GM21723 (cell line): ENCODE data around the gene CCDC137.
A peak's percentile ranks its signal among the peaks of the same experiment; 100 is the strongest.

Experiments
- ATAC-seq: cut with Tn5 transposase; IDR thresholded peaks from one replicate; pipeline ENCODE4 v1.9.1; 2021; ENCODE audit warnings: mild to moderate bottlenecking, moderate library complexity; ENCODE audit not compliant: unreplicated experiment

The CCDC137 gene

DNA sequence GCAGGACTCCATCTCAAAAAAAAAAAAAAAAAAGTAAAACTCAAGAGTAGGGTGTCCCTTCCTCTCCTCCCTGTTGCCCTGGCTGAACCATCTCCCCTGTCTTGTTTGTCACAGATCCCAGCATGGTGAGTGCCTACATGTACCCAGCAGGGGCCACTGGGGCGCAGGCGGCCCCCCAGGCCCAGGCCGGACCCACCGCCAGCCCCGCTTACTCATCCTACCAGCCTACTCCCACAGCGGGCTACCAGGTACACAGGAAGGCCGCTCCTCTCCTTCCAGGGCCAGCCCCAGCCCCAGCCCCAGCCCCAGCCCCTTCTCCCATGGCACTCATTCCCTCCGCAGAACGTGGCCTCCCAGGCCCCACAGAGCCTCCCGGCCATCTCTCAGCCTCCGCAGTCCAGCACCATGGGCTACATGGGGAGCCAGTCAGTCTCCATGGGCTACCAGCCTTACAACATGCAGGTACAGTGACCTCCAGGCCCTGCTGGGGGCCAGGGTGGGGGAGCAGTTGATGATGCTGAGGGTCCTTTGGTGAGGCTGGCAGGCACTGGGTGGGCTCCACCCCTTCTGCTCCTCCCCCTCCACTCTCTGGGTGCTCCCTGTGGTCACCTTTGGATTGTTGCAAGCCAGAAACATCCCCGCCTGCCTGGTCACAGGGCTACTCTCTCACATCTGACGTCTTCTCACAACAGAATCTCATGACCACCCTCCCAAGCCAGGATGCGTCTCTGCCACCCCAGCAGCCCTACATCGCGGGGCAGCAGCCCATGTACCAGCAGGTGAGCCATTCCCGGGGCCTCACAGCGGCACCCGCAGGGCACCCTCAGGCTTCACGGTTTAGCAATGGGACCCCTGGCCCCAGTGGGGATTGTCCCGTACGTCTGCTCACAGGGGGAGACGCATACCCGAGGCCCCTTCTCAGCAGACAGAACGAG, 34.1 kb downstream of the CCDC137 start:
- no peak for ATAC-seq

DNA sequence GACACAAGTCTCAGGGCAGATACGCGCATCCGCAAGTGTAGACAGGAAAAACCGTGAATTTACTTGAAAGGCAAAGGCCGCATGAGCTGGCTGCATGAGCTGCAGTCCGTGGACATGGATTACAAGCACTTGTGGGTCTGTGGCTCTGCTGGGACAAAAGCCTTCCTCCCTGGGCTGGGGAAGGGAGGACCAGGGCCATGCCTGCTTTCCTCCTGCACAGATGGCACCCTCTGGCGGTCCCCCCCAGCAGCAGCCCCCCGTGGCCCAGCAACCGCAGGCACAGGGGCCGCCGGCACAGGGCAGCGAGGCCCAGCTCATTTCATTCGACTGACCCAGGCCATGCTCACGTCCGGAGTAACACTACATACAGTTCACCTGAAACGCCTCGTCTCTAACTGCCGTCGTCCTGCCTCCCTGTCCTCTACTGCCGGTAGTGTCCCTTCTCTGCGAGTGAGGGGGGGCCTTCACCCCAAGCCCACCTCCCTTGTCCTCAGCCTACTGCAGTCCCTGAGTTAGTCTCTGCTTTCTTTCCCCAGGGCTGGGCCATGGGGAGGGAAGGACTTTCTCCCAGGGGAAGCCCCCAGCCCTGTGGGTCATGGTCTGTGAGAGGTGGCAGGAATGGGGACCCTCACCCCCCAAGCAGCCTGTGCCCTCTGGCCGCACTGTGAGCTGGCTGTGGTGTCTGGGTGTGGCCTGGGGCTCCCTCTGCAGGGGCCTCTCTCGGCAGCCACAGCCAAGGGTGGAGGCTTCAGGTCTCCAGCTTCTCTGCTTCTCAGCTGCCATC, 34.9 kb downstream of the CCDC137 start:
- no peak for ATAC-seq

DNA sequence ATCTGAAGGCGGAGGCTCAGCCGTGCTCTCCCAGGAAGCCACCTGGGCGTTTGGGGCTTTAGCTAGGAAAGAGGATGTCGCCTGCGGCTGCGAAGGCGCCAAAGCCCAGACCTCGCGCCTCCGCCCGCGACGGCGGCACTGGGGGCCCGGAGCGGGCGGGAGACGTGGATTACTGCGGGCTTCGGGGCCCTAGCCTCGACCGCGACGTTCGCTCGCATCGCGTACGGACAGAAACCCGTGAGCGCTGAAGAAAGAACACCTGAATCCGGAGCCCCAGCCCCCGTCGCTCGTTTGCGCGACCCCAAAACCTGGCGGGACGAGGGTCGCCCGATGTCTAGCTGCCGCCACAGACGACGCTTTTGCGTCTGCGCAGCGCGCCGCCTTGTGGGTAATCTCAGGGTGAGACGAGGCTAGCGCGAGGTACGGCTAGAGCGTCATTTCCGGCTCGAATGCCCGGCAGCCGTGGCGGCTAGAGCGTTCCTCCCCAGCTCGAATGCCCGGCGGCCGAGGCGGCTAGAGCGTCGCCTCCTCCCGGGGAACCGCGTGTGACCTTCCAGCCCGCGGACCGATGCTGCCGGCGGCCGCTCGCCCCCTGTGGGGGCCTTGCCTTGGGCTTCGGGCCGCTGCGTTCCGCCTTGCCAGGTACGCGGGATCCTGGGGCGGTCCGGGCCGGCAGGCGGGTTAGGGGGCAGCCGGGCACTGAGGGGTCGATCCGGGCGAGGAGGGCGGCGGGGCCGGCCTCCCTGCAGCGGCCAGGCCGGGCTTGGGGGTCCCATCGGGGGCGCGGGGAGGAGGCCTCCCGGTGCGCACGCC, 36.6 kb downstream of the CCDC137 start, which contains the start of gene MRPL12:
MRPL12 (plus strand) TSS at position 434 of the 813 bp plus-strand sequence; CDS start at position 569, 135 bp downstream.
- peak; percentile 73 for ATAC-seq

DNA sequence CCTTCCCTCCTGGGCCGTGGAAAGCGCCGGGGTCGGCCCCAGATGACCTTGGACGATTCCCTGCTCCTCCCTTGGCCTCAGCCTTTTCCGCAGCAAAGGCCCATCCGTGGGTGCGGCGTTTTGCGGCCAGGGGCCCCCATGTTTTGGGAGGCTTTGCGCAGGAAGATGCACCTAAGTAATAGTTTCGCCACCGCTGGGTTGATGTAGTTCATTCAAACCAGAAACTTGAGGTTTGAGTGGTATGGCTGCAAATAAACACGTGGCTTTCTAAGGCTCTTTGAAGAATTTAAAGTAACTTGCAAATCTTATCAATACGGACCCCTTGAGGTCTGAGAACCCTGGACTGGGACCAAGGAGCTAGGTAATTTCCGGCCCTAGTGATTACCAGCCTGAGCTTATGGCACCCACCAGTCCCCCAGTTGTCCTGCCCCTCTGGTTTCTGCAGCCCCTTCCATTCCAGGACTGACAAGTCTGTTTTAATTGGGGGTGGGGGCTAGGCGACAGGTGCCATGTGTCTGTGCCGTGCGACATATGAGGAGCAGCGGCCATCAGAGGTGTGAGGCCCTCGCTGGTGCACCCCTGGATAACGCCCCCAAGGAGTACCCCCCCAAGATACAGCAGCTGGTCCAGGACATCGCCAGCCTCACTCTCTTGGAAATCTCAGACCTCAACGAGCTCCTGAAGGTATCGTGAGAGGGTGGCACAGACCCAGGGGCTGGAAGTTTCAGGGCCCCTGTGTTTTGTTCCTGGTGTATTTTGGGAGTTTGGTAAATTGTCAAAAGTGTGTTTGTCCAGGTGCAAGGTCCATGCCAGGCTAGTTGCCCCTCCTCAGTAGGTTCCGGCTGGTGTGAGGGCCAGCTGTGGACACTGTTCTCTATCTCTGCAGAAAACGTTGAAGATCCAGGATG, 37.5 kb downstream of the CCDC137 start:
- ATAC-seq, result no peak

DNA sequence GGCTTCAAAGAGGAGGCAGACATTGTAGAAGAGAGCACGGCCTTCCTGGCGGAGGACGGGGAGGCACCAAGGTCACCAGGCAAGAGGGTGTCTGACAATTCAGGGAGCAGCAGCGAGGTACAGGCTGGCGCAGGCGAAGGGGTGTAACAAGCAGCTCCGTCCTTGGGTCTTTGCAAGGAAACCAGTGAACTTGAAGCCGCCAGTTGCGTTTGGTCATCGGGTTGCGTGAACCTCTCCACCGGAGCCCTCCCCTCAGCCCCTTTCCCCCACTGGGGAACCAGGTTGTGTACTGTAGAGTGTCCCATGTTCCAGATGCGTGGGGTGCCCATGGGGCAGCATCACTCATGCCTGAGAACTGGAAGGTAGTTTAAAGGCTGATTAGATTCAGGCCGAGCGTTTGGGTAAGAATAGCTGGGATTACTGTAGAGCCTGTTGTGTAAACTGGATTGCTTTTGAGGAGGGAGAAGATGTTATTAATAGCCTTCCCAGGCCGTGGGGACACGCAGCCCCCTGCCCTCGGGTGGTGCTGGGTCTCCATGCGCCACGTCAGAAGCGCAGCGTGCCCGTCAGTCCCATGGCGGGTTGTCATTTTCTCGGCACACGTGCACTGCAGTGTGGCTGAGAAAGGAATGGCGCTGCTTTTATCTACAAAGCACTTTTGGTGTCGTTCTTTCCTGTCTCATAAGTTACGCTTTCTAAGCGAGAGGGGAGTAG, 39.1 kb downstream of the CCDC137 start:
- ATAC-seq, result no peak

DNA sequence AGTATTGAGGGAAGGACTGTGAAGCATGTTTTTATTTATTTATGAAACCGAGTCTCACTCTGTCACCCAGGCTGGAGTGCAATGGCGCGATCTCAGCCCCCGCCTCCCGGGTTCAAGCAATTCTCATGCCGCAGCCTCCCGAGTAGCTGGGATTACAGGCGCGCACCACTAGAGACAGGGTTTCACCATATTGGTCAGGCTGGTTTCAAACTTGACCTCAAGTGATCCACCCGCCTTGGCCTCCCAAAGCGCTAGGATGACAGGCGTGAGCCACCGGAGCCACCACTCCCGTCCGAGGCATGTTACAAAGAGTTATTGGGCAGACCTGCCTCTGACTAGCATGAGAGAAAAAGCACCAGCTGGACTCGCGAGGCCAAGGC, 39.7 kb downstream of the CCDC137 start:
- ATAC-seq, result no peak

DNA sequence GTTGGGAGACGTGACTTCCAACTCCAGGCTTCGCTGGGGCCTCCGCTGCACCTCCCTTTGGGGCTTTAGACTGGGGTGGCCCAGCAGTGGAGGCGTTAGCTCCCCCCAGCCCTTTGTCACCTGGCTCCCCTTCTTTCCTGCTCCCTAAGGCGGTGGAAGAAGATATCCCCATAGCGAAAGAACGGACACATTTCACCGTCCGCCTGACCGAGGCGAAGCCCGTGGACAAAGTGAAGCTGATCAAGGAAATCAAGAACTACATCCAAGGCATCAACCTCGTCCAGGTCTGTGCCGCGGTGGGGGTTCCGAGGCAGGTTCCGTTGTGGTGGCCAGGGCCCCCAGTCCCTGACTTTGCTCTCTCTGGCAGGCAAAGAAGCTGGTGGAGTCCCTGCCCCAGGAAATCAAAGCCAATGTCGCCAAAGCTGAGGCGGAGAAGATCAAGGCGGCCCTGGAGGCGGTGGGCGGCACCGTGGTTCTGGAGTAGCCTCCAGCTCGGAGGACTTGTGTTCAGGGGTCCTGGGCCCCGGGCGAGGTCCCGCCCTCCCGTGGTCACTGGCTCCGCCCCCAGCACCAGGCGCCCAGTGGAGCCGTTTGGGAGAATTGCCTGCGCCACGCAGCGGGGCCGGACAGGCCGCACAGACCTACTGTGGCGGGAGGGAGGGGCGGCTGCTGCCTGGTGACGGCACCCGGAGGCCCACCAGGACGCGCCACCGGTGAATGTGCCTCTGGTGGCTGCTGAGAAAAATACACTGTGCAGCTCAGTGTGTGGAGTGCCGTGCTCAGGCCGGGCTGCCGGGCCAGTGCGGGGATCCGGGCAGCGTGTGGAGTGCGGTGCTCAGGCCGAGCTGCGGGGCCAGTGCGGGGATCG, 40.5 kb downstream of the CCDC137 start:
- no peak for ATAC-seq

DNA sequence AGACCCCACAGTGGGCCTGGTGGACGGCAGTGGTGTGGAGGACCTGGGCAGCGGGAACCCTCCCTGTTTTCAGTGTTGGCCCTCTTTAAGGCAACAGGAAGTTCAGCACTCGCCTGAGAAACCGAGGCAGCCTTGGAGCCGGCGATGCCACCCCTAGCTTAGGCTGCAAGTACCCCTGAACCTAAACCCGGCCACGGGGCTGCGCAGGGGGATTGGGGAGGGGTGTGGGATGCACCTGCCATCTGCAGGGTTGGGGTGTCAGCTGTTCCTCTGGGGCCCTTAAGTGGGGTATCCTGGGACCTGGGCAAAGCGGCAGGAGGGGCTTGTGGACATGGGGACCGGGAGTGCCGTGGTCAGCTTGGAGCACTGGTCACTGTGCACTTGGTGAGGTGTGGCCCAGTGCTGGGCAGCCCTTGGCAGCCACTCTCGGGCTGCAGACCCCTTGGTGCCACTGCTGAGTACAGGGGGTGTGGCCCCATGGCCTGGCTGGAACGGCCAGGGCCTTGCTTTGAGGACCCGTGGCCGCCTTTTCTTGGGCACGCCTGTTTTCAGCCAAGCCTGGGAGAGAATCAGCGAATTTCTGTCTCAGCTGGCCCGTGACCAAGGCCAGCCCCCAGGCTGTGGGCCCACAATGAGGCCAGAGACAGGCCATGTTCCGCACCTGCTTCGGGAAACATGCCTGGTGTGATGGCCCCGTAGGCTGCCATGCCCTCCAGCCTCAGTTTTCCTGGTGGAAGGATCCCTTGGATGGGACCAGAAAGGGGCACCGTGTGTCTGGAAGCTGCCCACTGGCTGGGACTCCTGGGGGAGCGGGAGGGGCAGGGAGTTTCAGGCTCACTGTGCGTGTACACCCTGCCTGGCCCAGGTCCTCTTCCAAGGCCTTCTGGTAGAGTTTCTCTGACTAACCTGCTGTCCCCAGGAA, 41.4 kb downstream of the CCDC137 start:
- no peak for ATAC-seq

DNA sequence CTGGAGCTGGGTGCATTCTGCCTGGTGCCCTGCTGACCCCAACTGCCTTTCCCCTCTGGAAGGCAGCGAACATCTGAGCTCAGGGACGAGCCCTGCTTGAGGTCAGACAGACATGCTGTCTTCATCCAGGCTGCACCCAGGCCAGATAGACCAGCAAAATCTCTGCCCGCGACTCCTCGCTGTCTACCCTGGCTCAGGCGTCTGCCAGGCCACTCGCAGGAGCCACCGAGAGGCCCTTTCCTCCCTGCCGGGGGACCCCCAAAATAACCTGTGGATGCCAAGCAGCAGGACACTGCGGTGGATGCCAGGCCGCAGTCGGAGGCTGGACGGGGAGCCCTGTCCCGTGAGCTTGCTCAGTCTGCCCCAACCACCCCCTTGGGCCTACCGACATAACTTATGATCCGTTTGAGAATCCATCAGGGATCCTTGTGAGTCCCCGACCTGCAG, 42.2 kb downstream of the CCDC137 start:
- ATAC-seq, result no peak

DNA sequence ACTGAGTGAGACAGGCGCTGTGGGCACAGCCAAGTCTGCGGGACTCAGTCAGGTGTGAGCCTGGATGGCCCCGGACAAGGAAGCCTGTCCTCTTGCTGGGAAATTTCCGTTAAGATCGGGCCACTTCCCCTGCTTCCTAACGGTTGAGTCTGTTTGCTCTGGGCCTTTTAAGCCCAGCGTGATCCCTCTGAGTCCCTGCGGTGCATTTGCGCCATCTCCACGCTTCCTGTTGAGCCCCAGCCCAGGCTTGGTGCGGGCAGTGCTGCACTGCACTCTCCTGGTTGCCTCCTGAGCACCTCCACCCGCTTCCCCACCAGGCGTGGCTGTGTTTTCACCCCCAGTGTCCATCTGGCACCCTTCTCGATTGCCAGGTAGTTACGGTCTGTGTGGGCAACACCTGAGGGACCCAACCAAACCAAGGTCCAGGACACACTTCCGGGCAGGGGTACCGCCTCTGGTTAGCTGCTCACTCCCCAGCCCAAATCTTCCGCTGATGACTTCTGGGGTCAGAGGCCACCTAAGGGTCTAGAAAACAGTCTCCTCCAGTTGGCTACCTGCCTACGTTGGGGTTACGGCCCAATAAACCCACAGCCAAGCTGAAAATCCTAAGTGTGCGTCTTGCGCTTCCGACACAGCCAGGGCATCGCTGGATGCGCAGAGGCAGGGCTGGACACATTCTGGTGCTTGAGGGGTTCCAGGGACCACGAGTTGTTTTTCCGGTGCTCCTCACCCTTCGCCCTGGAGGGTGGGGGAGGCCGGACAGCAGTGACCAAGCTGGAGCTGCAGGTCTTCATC, 44.2 kb downstream of the CCDC137 start:
- ATAC-seq, result no peak

DNA sequence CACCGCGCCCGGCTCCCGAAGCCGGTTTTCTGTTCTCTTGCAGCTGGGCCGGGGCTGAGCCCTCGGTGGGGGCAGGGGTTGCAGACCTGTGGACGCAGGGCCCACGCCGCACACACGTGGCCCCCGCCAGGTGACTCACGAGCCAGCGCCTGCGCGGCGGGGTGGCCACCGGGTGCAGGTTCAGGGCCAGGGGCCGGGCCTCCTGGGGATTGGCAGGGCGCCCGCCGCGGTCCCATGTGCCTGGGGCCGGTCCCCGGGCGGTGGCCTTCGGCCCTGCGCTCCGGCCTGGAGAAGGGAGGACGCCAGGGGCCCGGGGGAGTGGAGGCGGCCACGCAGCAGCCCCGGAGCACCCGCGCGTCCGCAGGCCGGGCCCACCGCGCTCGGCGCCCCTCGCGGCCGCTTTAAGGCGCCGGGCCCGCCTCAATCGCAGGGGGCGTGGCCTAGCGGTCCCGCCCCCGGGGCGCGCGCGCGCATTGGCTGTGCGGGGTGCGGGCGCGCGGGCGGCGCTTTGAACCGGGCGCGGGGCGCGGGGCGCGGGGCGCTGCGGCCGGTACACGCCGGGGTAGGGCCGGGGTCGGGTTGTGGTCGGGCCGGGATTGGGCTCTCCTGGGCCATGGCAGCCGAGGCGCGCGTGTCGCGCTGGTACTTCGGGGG, 45.4 kb downstream of the CCDC137 start, which contains the start of gene SLC25A10:
SLC25A10 (plus strand) TSS at position 471 of the 654 bp plus-strand sequence; CDS start at position 614, 143 bp downstream.
- ATAC-seq, result peak; percentile 63

DNA sequence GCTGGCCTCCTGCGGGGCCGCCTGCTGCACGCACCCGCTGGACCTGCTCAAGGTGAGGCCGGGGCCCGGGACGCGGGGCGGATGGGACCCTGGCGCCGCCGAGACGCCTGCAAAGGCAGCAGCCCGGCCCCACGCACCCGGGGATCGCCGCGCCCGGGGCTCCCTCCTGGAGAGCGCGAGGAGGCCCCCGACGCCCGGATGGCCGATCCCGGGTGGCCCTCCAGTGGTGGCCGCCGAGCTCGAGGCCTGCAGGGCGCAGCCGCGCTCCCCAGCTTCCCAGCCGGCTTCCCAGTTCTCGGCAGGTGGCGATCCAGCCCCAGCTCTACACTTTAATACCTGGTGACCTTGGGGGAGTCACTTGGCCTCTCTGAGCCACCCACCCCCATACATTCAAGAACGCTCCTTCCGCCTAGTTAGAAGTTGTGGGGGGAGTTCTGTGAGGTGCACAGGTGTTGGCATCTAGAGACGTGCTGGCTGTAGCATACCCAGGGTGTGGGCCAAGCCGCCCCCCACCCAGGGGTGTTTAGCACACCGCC, 46.0 kb downstream of the CCDC137 start:
- ATAC-seq, result peak; percentile 15

DNA sequence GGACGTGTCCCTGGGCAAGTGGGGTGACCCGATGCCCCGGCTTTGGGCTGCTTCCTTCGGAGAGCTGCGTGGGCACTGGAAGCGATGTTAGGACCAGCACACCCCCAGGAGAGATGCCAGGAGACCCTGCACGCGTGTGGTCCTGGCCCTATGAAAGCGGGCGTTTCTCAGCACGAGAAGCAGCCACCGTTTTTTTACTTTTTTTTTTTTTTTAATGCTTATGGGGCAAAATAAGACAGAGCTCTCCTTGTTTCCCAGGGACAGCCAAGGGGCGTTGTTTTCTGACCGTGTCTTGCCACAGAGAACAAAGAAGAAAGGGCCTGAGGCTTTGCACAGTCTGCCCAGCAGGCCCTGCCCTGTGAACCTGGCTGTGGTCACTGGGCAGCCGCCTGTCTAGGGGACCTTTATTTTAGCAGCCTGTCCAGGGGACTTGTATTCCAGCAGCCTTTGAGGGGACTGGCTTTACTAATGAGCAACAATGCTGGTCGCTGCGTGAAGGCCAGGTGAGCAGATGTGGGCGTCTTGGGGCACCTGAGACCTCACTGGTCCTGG, 46.5 kb downstream of the CCDC137 start:
- ATAC-seq, result no peak

DNA sequence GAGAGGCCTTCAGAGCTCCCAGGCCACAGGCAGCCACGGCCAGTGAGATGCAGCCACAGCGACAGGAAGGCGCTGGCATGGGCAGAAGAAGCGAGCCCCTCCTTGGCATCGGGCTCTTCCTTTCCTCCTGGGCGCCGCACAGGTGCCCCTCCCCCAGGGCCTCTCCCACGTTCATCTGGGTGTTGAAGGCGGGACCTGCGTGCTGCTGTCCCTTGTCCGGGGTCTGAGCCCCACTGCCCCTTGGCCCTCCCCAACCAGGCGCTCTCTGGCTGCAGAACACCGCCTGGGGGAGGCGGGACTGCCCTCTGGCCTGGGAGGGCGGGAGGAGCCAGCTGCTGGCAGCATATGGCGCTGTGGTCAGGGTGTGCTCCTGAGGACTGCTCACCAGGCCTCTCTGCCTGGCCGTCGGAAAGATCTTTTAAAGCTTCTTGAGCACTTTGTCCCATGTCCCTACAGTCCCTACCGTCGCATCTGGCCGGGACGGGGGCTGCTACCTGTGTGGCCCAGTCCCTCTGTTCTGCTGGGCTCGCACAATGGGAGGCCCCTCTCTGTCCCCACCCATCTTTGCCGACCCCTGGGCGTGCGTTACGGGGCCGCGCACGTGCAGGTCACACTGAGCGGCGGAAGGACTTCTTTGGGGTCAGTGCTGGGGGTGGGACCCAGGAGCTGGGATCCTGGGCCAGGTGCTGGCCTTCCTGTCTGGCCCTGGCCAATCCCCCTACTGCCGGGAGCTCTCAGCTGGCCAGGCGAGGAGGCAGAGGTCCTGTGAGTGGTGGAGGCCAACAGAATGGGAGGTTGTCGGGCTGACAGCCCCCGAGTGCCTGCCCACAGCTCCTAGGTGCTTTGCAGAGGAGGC, 47.2 kb downstream of the CCDC137 start:
- ATAC-seq, result no peak
